ENCODE data around the gene STK39.
"Not testable (repeated sequence)": the region's sequence is repeated elsewhere in the genome, so short reads cannot be mapped to it uniquely, and the experiment has no call there.

STK39 gene

GRCh38 chr2:168127371-168127770 is 120.0 kb downstream of the STK39 start:
- CTCF ChIA-PET, result interaction anchor here (1.1 to 2.1 kb wide), 4 partner anchors 8 to 94 kb away, joined by 3 to 14 read pairs (median 4); no protein-coding TSS in a partner anchor
- DNase-seq, result no peak
- Histone ChIP-seq H3K4me3 (ENCODE audit: control insufficient read depth in 1 of 7, extremely low read depth in 1 of 7, insufficient read depth in 4 of 7, low read depth in 2 of 7, low read length in 6 of 7) (no peak overlapping the region), H3K36me3 (ENCODE audit: control insufficient read depth in 4 of 4, insufficient read depth in 4 of 4, low read length in 3 of 4) (peaks cover 9 to 19% (median 15%) of the 10 kb centered on the region in 4 experiments), H3K27ac (ENCODE audit: insufficient read depth in 1 of 2, low read depth in 1 of 2, low read length in 2 of 2, poor library complexity in 1 of 2, severe bottlenecking in 2 of 2) (no peak overlapping the region), H3K27me3 (replicated peaks in 2 of 5; ENCODE audit: control insufficient read depth in 4 of 5, insufficient read depth in 5 of 5, low read length in 4 of 5) (no peaks in the 10 kb centered on the region), H3K4me1 (ENCODE audit: control extremely low read depth in 1 of 4, control insufficient read depth in 4 of 4, insufficient read depth in 4 of 4, low read length in 3 of 4) (peaks cover 0 to 5% (median 1%) of the 10 kb centered on the region in 4 experiments), H3K9me3 (ENCODE audit: control extremely low read depth in 1 of 5, control insufficient read depth in 4 of 5, insufficient read depth in 2 of 5, low read depth in 1 of 5, low read length in 4 of 5) (no peaks in the 10 kb centered on the region)
- POLR2A ChIA-PET, result no interaction called here
- WGBS (ENCODE audit: insufficient coverage), result 100% methylated on average over 3 of the region's 4 CpGs

GRCh38 chr2:168122210-168122609 is 125.2 kb downstream of the STK39 start:
- Histone ChIP-seq H3K36me3 (ENCODE audit: control insufficient read depth in 4 of 4, insufficient read depth in 4 of 4, low read length in 3 of 4) (peaks cover 12 to 23% (median 14%) of the 10 kb centered on the region in 4 experiments), H3K4me1 (ENCODE audit: control extremely low read depth in 1 of 4, control insufficient read depth in 4 of 4, insufficient read depth in 4 of 4, low read length in 3 of 4) (peaks cover 0 to 12% (median 3%) of the 10 kb centered on the region in 4 experiments)
- H3K27ac ChIP-seq (ENCODE audit: insufficient read depth in 1 of 2, low read depth in 1 of 2, low read length in 2 of 2, poor library complexity in 1 of 2, severe bottlenecking in 2 of 2); DNase-seq; H3K9me3 ChIP-seq (ENCODE audit: control extremely low read depth in 1 of 5, control insufficient read depth in 4 of 5, insufficient read depth in 2 of 5, low read depth in 1 of 5, low read length in 4 of 5); H3K27me3 ChIP-seq (replicated peaks in 2 of 5; ENCODE audit: control insufficient read depth in 4 of 5, insufficient read depth in 5 of 5, low read length in 4 of 5); H3K4me3 ChIP-seq (ENCODE audit: control insufficient read depth in 1 of 7, extremely low read depth in 1 of 7, insufficient read depth in 4 of 7, low read depth in 2 of 7, low read length in 6 of 7); POLR2A ChIA-PET: not testable (repeated sequence)
- CTCF ChIA-PET, result interaction anchor here (1.1 kb wide), 1 partner anchor 9 kb away, joined by 3 read pairs; no protein-coding TSS in a partner anchor
- WGBS (ENCODE audit: insufficient coverage), result no CpG with 5 or more reads among the region's 1 CpG

- Histone ChIP-seq H3K4me1 (ENCODE audit: control extremely low read depth in 1 of 4, control insufficient read depth in 4 of 4, insufficient read depth in 4 of 4, low read length in 3 of 4) (peaks cover 0 to 12% (median 3%) of the 10 kb centered on the region in 4 experiments), H3K4me3 (ENCODE audit: control insufficient read depth in 1 of 7, extremely low read depth in 1 of 7, insufficient read depth in 4 of 7, low read depth in 2 of 7, low read length in 6 of 7) (no peak overlapping the region), H3K9me3 (ENCODE audit: control extremely low read depth in 1 of 5, control insufficient read depth in 4 of 5, insufficient read depth in 2 of 5, low read depth in 1 of 5, low read length in 4 of 5) (no peaks in the 10 kb centered on the region), H3K27me3 (replicated peaks in 2 of 5; ENCODE audit: control insufficient read depth in 4 of 5, insufficient read depth in 5 of 5, low read length in 4 of 5) (no peaks in the 10 kb centered on the region), H3K36me3 (ENCODE audit: control insufficient read depth in 4 of 4, insufficient read depth in 4 of 4, low read length in 3 of 4) (peaks cover 8 to 18% (median 11%) of the 10 kb centered on the region in 4 experiments), H3K27ac (ENCODE audit: insufficient read depth in 1 of 2, low read depth in 1 of 2, low read length in 2 of 2, poor library complexity in 1 of 2, severe bottlenecking in 2 of 2) (no peak overlapping the region)
- ChIA-PET CTCF (interaction anchor here (0.7 to 4.5 kb wide), 8 partner anchors 12 to 1582 kb away, joined by 3 to 47 read pairs (median 7); no protein-coding TSS in a partner anchor), POLR2A (no interaction called here)
- no CpG with 5 or more reads among the region's 3 CpGs for WGBS (ENCODE audit: insufficient coverage)
- DNase-seq, result no peak
These were observed 126.7 kb downstream of the STK39 start for GRCh38 chr2:168120730-168121129.

- ChIA-PET POLR2A (no interaction called here), CTCF (interaction anchor here (0.7 to 4.5 kb wide), 15 partner anchors 8 to 1597 kb away, joined by 3 to 47 read pairs (median 4); no protein-coding TSS in a partner anchor)
- Histone ChIP-seq H3K36me3 (ENCODE audit: control insufficient read depth in 4 of 4, insufficient read depth in 4 of 4, low read length in 3 of 4) (peaks cover 6 to 21% (median 9%) of the 10 kb centered on the region in 4 experiments), H3K9me3 (ENCODE audit: control extremely low read depth in 1 of 5, control insufficient read depth in 4 of 5, insufficient read depth in 2 of 5, low read depth in 1 of 5, low read length in 4 of 5) (no peaks in the 10 kb centered on the region), H3K4me1 (ENCODE audit: control extremely low read depth in 1 of 4, control insufficient read depth in 4 of 4, insufficient read depth in 4 of 4, low read length in 3 of 4) (peaks cover 0 to 12% (median 3%) of the 10 kb centered on the region in 4 experiments), H3K27ac (ENCODE audit: insufficient read depth in 1 of 2, low read depth in 1 of 2, low read length in 2 of 2, poor library complexity in 1 of 2, severe bottlenecking in 2 of 2) (no peak overlapping the region), H3K4me3 (ENCODE audit: control insufficient read depth in 1 of 7, extremely low read depth in 1 of 7, insufficient read depth in 4 of 7, low read depth in 2 of 7, low read length in 6 of 7) (no peak overlapping the region), H3K27me3 (replicated peaks in 2 of 5; ENCODE audit: control insufficient read depth in 4 of 5, insufficient read depth in 5 of 5, low read length in 4 of 5) (no peaks in the 10 kb centered on the region)
- WGBS (ENCODE audit: insufficient coverage), result 98% methylated on average over 4 of the region's 4 CpGs
- no peak for DNase-seq
These were observed 127.1 kb downstream of the STK39 start for GRCh38 chr2:168120310-168120709.

- POLR2A ChIA-PET, result no interaction called here
- Histone ChIP-seq H3K36me3 (ENCODE audit: control insufficient read depth in 4 of 4, insufficient read depth in 4 of 4, low read length in 3 of 4) (peaks cover 3 to 21% (median 9%) of the 10 kb centered on the region in 4 experiments), H3K9me3 (ENCODE audit: control extremely low read depth in 1 of 5, control insufficient read depth in 4 of 5, insufficient read depth in 2 of 5, low read depth in 1 of 5, low read length in 4 of 5) (no peaks in the 10 kb centered on the region), H3K27ac (ENCODE audit: insufficient read depth in 1 of 2, low read depth in 1 of 2, low read length in 2 of 2, poor library complexity in 1 of 2, severe bottlenecking in 2 of 2) (no peak overlapping the region), H3K4me3 (ENCODE audit: control insufficient read depth in 1 of 7, extremely low read depth in 1 of 7, insufficient read depth in 4 of 7, low read depth in 2 of 7, low read length in 6 of 7) (peak overlapping the region in 1 of 7 experiments; percentile 46), H3K4me1 (ENCODE audit: control extremely low read depth in 1 of 4, control insufficient read depth in 4 of 4, insufficient read depth in 4 of 4, low read length in 3 of 4) (peaks cover 0 to 12% (median 3%) of the 10 kb centered on the region in 4 experiments), H3K27me3 (replicated peaks in 2 of 5; ENCODE audit: control insufficient read depth in 4 of 5, insufficient read depth in 5 of 5, low read length in 4 of 5) (no peaks in the 10 kb centered on the region)
- peak; percentile 70 to 83 (median 77) for DNase-seq
- WGBS (ENCODE audit: insufficient coverage), result 60% methylated on average over 2 of the region's 4 CpGs
- CTCF ChIA-PET, result interaction anchor here (0.6 to 4.5 kb wide), 25 partner anchors 9 to 1596 kb away, joined by 3 to 47 read pairs (median 3); partner anchors contain the start of gene STK39
These were observed 127.8 kb downstream of the STK39 start for GRCh38 chr2:168119515-168120141.

GRCh38 chr2:168118733-168119514 is 128.5 kb downstream of the STK39 start:
- peaks cover 0 to 12% (median 3%) of the 10 kb centered on the region in 4 experiments for H3K4me1 ChIP-seq (ENCODE audit: control extremely low read depth in 1 of 4, control insufficient read depth in 4 of 4, insufficient read depth in 4 of 4, low read length in 3 of 4)
- 0% methylated on average over 3 of the region's 10 CpGs for WGBS (ENCODE audit: insufficient coverage)
- no peaks in the 10 kb centered on the region for H3K27me3 ChIP-seq (replicated peaks in 2 of 5; ENCODE audit: control insufficient read depth in 4 of 5, insufficient read depth in 5 of 5, low read length in 4 of 5)
- H3K36me3 ChIP-seq (ENCODE audit: control insufficient read depth in 4 of 4, insufficient read depth in 4 of 4, low read length in 3 of 4), result peaks cover 3 to 20% (median 7%) of the 10 kb centered on the region in 4 experiments
- H3K27ac ChIP-seq (ENCODE audit: insufficient read depth in 1 of 2, low read depth in 1 of 2, low read length in 2 of 2, poor library complexity in 1 of 2, severe bottlenecking in 2 of 2), result no peak overlapping the region
- peak overlapping the region in 3 of 7 experiments; percentile 2 to 46 (median 39) for H3K4me3 ChIP-seq (ENCODE audit: control insufficient read depth in 1 of 7, extremely low read depth in 1 of 7, insufficient read depth in 4 of 7, low read depth in 2 of 7, low read length in 6 of 7)
- ChIA-PET POLR2A (no interaction called here), CTCF (interaction anchor here (0.6 to 4.5 kb wide), 27 partner anchors 10 to 1758 kb away, joined by 3 to 47 read pairs (median 3); partner anchors contain the start of gene STK39)
- DNase-seq, result peak; percentile 78 to 87 (median 84)
- H3K9me3 ChIP-seq (ENCODE audit: control extremely low read depth in 1 of 5, control insufficient read depth in 4 of 5, insufficient read depth in 2 of 5, low read depth in 1 of 5, low read length in 4 of 5), result no peaks in the 10 kb centered on the region

Measured in common myeloid progenitor, CD34-positive (primary cell).